GM10248 (cell line): ENCODE results near the gene ETS1.

Experiments used
- CTCF ChIA-PET: fragments of 300-600 bp; sonication (Branson Sonifier 250); formaldehyde crosslinking; extraction: SDS; loops from one replicate; lab custom pipeline; 2021; ENCODE audit warnings: antibody characterized with exemption; lab: Yijun Ruan, JAX
- POLR2A ChIA-PET: fragments of 350-650 bp; sonication (Branson Sonifier 250); formaldehyde crosslinking; extraction: SDS; loops from one replicate; lab custom pipeline; 2020; ENCODE audit warnings: antibody characterized with exemption; lab: Yijun Ruan, JAX
- DNase-seq: peaks from one replicate; pipeline ENCODE4 v3.0.0; 2012; ENCODE audit errors: extremely low spot score
- TF ChIP-seq, protein P1 (sequence below): IDR thresholded peaks from 2 replicates; pipeline ENCODE4 v1.5.1; 2012; ENCODE audit warnings: mild to moderate bottlenecking, low read depth; ENCODE audit errors: extremely low read depth, missing control alignments, control extremely low read depth

Gene ETS1

DNA sequence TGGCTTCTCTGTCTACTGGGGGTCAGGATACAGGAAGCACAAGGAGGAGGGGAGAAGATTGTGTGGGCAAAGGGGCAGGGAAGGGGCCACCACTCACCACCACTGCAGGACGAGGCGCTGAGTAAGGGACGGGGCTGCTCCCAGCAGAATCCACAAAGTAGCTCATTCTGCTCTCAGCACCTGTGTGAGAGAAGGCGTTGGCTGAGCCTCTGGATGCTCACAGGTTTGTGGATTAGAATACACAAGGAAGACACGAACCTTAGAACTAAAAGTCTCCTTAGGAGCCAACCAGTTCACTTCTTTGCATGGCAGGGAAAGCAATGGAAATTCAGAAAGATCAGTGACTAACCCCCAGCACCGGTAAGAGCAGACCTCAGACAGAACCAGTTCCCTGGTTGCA is 14.4 kb downstream of the ETS1 start:
- POLR2A ChIA-PET: no interaction called here
- CTCF ChIA-PET: interaction anchor here (1.4 to 2.0 kb wide), 3 partner anchors 19 to 60 kb away, joined by 3 to 5 read pairs (median 4); no protein-coding TSS in a partner anchor
- TF ChIP-seq, protein P1, sequence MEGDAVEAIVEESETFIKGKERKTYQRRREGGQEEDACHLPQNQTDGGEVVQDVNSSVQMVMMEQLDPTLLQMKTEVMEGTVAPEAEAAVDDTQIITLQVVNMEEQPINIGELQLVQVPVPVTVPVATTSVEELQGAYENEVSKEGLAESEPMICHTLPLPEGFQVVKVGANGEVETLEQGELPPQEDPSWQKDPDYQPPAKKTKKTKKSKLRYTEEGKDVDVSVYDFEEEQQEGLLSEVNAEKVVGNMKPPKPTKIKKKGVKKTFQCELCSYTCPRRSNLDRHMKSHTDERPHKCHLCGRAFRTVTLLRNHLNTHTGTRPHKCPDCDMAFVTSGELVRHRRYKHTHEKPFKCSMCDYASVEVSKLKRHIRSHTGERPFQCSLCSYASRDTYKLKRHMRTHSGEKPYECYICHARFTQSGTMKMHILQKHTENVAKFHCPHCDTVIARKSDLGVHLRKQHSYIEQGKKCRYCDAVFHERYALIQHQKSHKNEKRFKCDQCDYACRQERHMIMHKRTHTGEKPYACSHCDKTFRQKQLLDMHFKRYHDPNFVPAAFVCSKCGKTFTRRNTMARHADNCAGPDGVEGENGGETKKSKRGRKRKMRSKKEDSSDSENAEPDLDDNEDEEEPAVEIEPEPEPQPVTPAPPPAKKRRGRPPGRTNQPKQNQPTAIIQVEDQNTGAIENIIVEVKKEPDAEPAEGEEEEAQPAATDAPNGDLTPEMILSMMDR: no peak
- DNase-seq: no peak

DNA sequence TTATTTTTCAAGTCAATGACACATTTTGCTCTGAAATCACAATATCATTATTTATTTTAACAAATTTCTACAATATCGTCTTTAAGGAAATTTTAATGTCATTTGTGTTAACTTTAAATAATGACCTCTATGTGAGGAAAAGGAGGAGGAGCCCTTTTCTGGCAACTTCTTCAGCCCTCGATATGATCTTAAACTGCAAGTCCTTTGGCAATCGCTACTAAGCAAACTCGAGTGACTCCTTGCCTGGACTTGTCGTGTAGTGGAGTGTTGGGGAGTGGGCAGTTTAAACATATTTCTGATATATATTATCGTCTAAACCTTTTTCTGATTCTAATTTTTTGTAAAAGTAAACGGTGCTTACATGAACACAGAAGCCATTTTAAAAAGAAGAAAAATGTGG is 16.7 kb downstream of the ETS1 start:
- CTCF ChIA-PET: no interaction called here
- POLR2A ChIA-PET: no interaction called here
- no peak for DNase-seq
- TF ChIP-seq, protein P1: no peak

DNA sequence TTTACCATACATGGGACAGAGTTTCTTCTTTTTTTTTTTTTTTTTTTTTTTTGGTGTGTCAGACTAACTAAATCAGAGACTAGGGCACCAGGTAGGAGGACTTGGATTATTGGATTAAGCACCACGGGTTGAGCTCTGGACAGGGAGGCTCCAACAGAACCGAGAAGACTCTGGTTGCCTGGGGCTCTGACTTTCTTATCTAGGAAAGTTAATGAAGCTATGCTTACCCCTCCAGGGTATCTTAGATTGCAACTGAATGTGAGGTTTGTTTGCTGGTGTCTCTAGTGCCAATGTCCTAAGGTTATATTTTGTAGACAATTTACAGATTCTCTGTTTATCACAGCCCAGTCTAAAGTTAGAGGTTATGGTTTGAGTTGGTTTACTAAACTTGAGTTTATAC is 18.1 kb downstream of the ETS1 start:
- DNase-seq: no peak
- CTCF ChIA-PET: no interaction called here
- TF ChIP-seq, protein P1: no peak
- POLR2A ChIA-PET: no interaction called here

- ChIA-PET CTCF (no interaction called here), POLR2A (no interaction called here)
- no peak for DNase-seq
- TF ChIP-seq, protein P1: no peak
Observed at GRCh38 chr11:128568166-128568778, 19.1 kb downstream of the ETS1 start.

GRCh38 chr11:128567130-128567529 is 20.2 kb downstream of the ETS1 start:
- DNase-seq: no peak
- POLR2A ChIA-PET: no interaction called here
- CTCF ChIA-PET: interaction anchor here (1.0 to 2.0 kb wide), 3 partner anchors 13 to 62 kb away, joined by 3 to 7 read pairs (median 3); no protein-coding TSS in a partner anchor
- TF ChIP-seq, protein P1: no peak

DNA sequence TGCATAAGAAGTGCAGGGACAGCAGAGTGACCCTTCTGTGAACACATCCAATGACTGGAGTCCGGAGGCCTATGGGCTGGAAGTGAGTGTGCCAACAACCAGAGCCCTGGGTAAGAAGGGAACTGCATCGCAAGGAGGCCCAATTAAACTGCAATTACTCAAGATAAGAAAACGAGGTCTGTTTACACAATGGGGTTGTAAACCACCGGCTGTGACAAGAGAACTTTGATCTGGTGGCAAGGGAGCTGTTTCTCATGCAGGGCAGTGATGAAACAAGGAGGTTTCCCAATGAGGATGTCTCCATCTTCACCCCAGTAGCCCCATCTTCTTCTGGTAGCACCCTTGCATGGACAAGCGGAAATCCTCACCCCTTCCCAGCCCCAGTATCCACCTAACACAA is 21.5 kb downstream of the ETS1 start:
- DNase-seq: no peak
- POLR2A ChIA-PET: no interaction called here
- CTCF ChIA-PET: interaction anchor here (2.0 kb wide), 1 partner anchor 11 kb away, joined by 7 read pairs; no protein-coding TSS in a partner anchor
- TF ChIP-seq, protein P1: no peak
